Tibial nerve (tissue), 4 donors: Measurements from ENCODE around the gene BAG1. TPM values are rescaled to one million over a fixed set of nuclear protein-coding genes. Genes with fewer than 3 reads are reported as not detected.

ENCODE experiments used
- DNase-seq, 2 donors: peaks; one replicate each; pipeline ENCODE4 v3.0.0-alpha.2; 2019; ENCODE audit warnings: low spot score in 2 of 2
- H3K27ac ChIP-seq, 4 donors: fragments of 200-600 bp; sonication (generic) in 3 of 4; one replicate each; pipeline ENCODE4 v1.5.1; 2017 to 2019; ENCODE audit warnings: mild to moderate bottlenecking in 1 of 4
- H3K27me3 ChIP-seq, 2 donors: fragments of 200-600 bp; sonication (generic) in 1 of 2; one replicate each; pipeline versions ENCODE4 v1.5.1 to v1.6.0; 2017 to 2019
- H3K36me3 ChIP-seq, 3 donors: fragments of 200-600 bp; sonication (generic); one replicate each; pipeline ENCODE4 v1.5.1; 2018 to 2019
- H3K4me1 ChIP-seq, 4 donors: fragments of 200-600 bp; sonication (generic) in 3 of 4; one replicate each; pipeline ENCODE4 v1.5.1; 2017 to 2019
- H3K4me3 ChIP-seq, 4 donors: fragments of 200-600 bp; sonication (generic) in 3 of 4; one replicate each; pipeline ENCODE4 v1.5.1; 2017 to 2019; ENCODE audit warnings: mild to moderate bottlenecking in 1 of 4, moderate library complexity in 1 of 4
- H3K9me3 ChIP-seq, 4 donors: fragments of 200-600 bp; sonication (generic) in 3 of 4; one replicate each; pipeline ENCODE4 v1.5.1; 2017 to 2019
- CTCF ChIP-seq, 5 experiments: fragments of 200-600 bp in 3 of 5; fragments of 450-650 bp in 2 of 5; sonication (generic) in 3 of 5; IDR thresholded peaks; one replicate each; pipeline ENCODE4 v1.5.1; 2016 to 2019; ENCODE audit warnings: antibody characterized with exemption in 5 of 5, mild to moderate bottlenecking in 3 of 5, moderate library complexity in 2 of 5
- EP300 ChIP-seq, 2 donors: sonication (generic); formaldehyde crosslinking; IDR thresholded peaks; one replicate each; pipeline ENCODE4 v1.6.1; 2017; ENCODE audit warnings: antibody characterized with exemption in 2 of 2, mild to moderate bottlenecking in 1 of 2
- POLR2A ChIP-seq, 2 donors: fragments of 450-650 bp; IDR thresholded peaks; one replicate each; pipeline ENCODE4 v1.6.1; 2017; ENCODE audit warnings: antibody characterized with exemption in 2 of 2, mild to moderate bottlenecking in 2 of 2, moderate library complexity in 2 of 2
- WGBS, 2 donors: methylation state at CpG; one replicate each; pipeline ENCODE4 v1.1.5; 2018; 5-methylcytosine and 5-hydroxymethylcytosine counted together
- total RNA-seq, 4 donors: library from RNA; depleted of rRNA; stranded (reverse); fragments of >200 nt; gene quantifications; one replicate each; pipeline ENCODE4 v1.1.0, GENCODE V29; 2016

Gene BAG1
- total RNA-seq, 4 donors from 2014 or later, result 108 to 134 (median 123) TPM

DNA sequence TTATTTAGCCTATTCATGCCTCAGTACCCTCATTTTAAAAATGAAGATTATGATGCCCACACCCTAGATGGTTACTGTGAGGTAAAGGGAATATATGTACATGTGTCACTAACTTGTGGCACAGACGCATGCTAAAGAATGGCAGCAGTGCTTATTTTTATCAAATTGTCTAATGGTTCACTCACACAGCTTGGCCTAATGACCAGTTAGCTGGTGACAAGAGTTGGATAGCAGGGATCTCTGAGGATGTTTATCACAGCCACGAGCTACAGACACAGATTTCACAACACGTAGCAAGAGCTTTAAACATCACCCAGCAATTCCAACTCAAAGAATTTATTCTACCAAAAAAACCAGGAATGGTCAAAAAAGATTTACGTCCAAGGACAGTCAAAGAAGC, 7.2 kb downstream of the BAG1 start:
- H3K4me3 ChIP-seq, result no peak overlapping the region
- H3K27ac ChIP-seq, result no peak overlapping the region
- H3K4me1 ChIP-seq, result peaks cover 0 to under 1% (median 0%) of the 10 kb centered on the region in 4 donors
- H3K9me3 ChIP-seq, result no peaks in the 10 kb centered on the region
- H3K36me3 ChIP-seq, result peaks cover 4 to 99% (median 35%) of the 10 kb centered on the region in 3 donors
- no peak for DNase-seq
- TF ChIP-seq POLR2A (IDR thresholded peaks at IDR 0.05) (no peak), CTCF (IDR thresholded peaks at IDR 0.05) (no peak), EP300 (IDR thresholded peaks at IDR 0.05) (no peak)
- H3K27me3 ChIP-seq, result no peaks in the 10 kb centered on the region
- WGBS, 2 donors, result 92 to 95% methylated on average over 4 of the region's 4 CpGs

DNA sequence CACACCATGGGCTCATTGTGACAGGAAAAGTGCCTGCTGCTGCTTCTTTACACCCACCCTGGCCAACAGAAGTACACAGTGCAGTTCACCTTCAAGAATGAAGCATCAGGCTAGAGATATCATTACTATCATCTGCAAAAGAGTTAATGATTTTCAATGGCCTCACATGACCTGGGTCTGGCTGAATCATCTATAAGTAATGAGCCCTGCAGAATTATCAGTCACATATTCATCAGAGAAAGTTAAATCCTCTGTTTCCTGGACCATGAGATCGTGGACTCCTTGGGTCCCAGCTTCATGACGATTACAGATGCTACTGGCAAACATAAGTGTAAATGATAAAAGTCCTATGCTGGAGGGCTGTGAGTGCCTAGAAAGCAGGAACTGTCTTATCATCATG, 8.3 kb downstream of the BAG1 start:
- Histone ChIP-seq H3K27ac (no peak overlapping the region), H3K4me3 (no peak overlapping the region), H3K9me3 (no peaks in the 10 kb centered on the region), H3K36me3 (peaks cover 4 to 96% (median 35%) of the 10 kb centered on the region in 3 donors), H3K4me1 (no peaks in the 10 kb centered on the region), H3K27me3 (no peaks in the 10 kb centered on the region)
- no peak for DNase-seq
- TF ChIP-seq CTCF (IDR thresholded peaks at IDR 0.05) (no peak), EP300 (IDR thresholded peaks at IDR 0.05) (no peak), POLR2A (IDR thresholded peaks at IDR 0.05) (no peak)
- WGBS, 2 donors, result 62 to 81% methylated on average over 2 of the region's 2 CpGs

- no peak overlapping the region for H3K27ac ChIP-seq
- DNase-seq, result no peak
- H3K4me3 ChIP-seq, result no peak overlapping the region
- no peaks in the 10 kb centered on the region for H3K27me3 ChIP-seq
- H3K4me1 ChIP-seq, result no peaks in the 10 kb centered on the region
- H3K36me3 ChIP-seq, result peaks cover 4 to 89% (median 35%) of the 10 kb centered on the region in 3 donors
- no peaks in the 10 kb centered on the region for H3K9me3 ChIP-seq
- 89 to 90% methylated on average over 4 of the region's 4 CpGs for WGBS, 2 donors
- TF ChIP-seq POLR2A (IDR thresholded peaks at IDR 0.05) (no peak), CTCF (IDR thresholded peaks at IDR 0.05) (no peak), EP300 (IDR thresholded peaks at IDR 0.05) (no peak)
Observed at GRCh38 chr9:33255471-33255870, 9.0 kb downstream of the BAG1 start.

- H3K4me1 ChIP-seq, result no peaks in the 10 kb centered on the region
- H3K9me3 ChIP-seq, result no peaks in the 10 kb centered on the region
- TF ChIP-seq POLR2A (IDR thresholded peaks at IDR 0.05) (no peak), EP300 (IDR thresholded peaks at IDR 0.05) (no peak), CTCF (IDR thresholded peaks at IDR 0.05) (no peak)
- peaks cover 4 to 89% (median 35%) of the 10 kb centered on the region in 3 donors for H3K36me3 ChIP-seq
- H3K4me3 ChIP-seq, result no peak overlapping the region
- 91 to 94% methylated on average over 8 of the region's 8 CpGs for WGBS, 2 donors
- no peak for DNase-seq
- no peak overlapping the region for H3K27ac ChIP-seq
- no peaks in the 10 kb centered on the region for H3K27me3 ChIP-seq
Observed at GRCh38 chr9:33255014-33255413, 9.5 kb downstream of the BAG1 start.

DNA sequence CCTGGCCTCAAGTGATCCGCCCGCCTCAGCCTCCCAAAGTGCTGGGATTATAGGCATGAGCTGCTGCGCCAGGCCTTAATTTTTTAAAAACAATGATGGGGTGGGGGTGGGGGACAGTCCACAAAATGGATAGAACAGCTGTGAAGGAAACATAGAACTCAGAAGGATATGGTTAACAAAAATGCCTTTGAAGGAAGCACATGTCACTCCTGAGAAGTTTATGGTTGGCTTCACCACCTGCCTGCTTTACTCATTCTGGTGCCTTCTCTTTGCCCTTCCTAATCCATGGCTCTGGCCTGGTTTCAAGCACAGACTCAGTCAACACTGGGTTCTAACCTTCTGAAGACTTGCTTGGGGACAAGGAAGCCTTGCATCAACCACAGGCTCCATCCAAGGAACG, 10.3 kb downstream of the BAG1 start:
- H3K27ac ChIP-seq, result no peak overlapping the region
- H3K9me3 ChIP-seq, result no peaks in the 10 kb centered on the region
- no peak for DNase-seq
- TF ChIP-seq POLR2A (IDR thresholded peaks at IDR 0.05), result no peak
- no peak for TF ChIP-seq CTCF (IDR thresholded peaks at IDR 0.05)
- TF ChIP-seq EP300 (IDR thresholded peaks at IDR 0.05), result no peak
- no peaks in the 10 kb centered on the region for H3K4me1 ChIP-seq
- H3K36me3 ChIP-seq, result peaks cover 4 to 89% (median 32%) of the 10 kb centered on the region in 3 donors
- no peaks in the 10 kb centered on the region for H3K27me3 ChIP-seq
- no peak overlapping the region for H3K4me3 ChIP-seq
- WGBS, 2 donors, result 90 to 99% methylated on average over 4 of the region's 4 CpGs
